HG03135 (cell line): ENCODE measurements around the gene MGMT.

ENCODE experiments used
- ATAC-seq: cut with Tn5 transposase; IDR thresholded peaks from one replicate; pipeline ENCODE4 v1.9.1; 2021; ENCODE audit warnings: mild to moderate bottlenecking, moderate library complexity; ENCODE audit not compliant: unreplicated experiment

MGMT gene

GRCh38 chr10:129615921-129616525 is 149.0 kb downstream of the MGMT start:
- no peak for ATAC-seq

DNA sequence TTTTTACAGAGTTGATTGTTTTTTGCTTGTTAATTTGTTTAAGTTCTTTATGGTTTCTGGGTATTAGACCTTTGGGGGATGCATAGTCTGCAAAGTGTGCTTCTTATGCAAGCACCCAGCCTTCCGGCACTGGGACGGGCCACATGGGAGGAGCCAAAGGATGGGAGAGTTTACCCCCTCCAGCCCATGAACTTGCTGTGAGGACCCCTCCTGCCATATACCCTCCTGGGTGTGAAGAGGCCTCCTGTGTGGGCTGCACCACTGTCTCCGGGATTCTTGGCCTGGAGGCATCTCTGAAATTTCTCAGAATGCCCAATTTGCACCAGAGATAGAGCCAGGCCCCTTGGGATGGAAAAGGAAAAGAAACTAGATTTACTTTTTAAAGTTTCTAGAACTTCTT is 150.7 kb downstream of the MGMT start:
- ATAC-seq = no peak

DNA sequence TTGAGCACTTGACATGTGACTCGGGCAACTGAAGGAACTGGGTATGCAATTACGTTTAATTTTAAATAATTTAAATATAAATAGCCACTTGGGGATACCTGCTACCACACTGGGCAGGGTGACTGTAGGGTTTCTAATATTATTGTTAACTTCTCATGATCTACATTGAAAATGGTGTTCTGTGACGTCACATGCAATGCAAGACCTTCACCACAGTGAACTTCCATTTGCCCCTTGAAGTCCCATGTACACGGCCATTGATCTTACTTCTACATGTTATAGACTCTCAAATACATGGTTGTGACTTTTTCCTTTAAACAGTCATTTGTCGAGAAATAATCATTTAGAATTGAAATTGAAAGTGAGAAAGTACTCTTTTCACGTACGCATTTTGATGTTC is 154.0 kb downstream of the MGMT start:
- no peak for ATAC-seq

DNA sequence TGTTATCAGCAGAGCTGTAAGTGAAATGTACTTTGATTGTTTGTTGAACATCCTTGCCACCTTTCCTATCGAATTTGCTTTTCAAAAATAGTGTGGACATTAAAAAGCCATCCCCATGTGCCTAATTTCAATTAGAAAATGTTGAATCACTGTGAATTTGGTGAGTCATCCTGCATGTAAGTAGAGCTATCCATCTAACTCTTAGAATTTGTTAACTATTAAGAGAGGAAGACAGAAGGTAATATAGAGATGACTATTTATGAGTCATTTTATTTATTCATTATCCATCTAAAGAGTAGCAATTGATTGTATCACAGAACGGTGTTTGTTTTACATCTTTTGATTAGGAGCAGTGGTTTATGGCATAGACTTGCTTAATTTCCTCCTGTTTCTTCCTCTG is 154.7 kb downstream of the MGMT start:
- no peak for ATAC-seq

DNA sequence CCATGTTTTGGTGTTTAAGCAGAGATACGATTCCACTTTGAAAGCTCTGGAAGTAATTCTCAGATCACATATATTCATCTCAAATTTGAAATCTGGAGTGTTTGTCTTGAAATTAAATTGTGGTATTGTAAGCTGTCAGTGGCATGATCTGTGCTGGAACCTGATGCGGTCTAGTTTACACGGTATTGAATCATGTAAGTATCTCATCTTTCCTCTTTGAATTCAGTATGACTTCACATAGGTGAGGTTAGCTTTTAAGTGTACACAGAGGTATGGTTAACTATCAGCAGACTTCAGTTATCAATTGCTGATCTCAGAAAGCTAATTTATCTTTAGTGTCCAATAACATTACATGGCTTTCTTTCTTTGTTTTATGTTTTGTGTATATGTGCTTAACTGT is 155.2 kb downstream of the MGMT start:
- no peak for ATAC-seq

DNA sequence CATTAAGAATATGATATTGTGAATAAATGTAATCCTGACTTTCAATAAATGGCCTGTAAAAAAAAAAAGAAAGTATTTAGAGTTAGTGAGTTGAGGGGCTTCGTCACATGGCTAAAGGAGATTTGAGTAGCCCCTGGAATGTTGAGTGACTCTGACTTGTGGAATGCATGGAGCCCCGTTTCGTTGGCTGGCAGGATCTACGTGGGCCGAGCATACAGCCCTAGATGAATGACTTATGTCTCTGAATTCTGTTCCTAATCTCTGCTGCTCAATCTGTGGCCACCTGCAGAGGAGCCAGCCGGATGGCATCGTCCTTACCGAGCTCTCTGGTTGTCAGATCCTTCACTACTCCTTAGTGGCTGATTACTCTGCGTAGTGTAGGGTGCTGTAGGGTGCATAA is 155.7 kb downstream of the MGMT start:
- no peak for ATAC-seq

GRCh38 chr10:129624526-129624925 is 157.5 kb downstream of the MGMT start:
- no peak for ATAC-seq

DNA sequence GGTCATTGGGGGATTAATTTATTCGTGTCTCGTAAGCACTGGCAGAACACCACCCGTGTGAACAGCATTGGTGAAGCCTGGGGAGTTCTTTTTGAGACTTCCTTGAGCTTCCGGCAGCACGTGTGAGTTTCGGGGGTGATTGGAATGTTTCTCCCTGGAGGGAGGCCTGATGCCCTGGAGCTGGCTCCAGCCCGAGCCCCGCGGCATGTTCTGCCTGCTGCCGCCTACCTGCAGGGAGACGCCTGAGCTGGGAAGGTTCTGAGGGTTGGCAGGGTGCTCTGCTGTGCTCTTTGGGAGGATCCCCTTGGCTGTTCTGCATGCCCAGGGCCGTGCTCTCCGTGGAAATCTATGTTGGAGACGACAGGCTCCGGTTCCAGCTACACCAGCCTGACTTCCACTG is 159.3 kb downstream of the MGMT start:
- ATAC-seq = no peak

DNA sequence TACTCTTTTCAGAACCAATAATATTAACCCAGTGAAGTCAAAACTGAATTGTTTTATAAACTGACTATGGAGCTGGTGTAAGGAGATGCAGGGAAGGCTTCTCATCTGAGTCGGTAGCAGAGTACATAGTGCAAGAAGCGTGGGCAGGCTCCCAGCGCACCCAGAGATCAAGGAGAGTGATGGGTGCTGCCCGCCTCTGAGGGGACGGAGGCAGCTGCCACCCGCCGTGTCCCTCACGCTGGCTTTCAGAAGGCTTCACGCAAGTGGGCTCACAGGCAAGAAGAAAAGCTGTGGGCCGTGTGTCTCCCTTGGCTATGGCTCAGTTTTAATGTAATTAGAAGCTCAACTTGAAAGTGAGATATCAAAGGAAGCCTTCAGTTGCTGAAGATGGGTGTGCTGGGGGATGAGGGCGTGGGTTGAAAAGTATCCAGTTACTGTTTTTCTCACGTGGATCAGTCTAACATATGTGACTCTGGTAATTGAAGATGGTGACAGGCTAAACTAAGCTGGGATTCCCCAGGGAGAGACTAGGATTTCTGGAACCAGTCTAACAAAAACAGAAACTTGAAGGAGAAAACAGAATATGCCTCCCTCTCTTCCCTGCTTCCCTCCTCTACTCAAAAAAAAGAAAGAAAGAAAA is 159.9 kb downstream of the MGMT start:
- no peak for ATAC-seq

- ATAC-seq = no peak
These were observed 160.4 kb downstream of the MGMT start for GRCh38 chr10:129627442-129627841.

DNA sequence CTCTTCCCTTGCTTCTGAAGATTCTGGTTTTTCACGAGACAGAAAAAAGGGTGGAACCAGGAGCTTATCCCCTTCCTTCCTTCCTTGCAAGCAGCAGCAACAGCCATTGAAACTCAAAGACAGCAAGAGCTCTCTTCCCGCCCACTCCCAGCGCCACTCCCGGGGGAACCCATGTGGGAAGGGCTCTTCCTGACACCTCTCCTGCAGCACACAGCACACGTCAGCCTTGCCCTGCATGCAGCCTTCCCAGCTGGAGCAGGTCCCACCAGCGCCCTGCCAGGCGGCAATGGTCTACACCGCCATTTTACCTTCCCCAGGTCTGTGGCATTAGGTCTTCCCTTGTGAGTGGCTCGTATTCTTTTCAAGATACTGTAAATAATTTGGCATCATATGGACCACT is 161.8 kb downstream of the MGMT start:
- ATAC-seq = no peak

- no peak for ATAC-seq
These were observed 162.9 kb downstream of the MGMT start for GRCh38 chr10:129629911-129630310.

DNA sequence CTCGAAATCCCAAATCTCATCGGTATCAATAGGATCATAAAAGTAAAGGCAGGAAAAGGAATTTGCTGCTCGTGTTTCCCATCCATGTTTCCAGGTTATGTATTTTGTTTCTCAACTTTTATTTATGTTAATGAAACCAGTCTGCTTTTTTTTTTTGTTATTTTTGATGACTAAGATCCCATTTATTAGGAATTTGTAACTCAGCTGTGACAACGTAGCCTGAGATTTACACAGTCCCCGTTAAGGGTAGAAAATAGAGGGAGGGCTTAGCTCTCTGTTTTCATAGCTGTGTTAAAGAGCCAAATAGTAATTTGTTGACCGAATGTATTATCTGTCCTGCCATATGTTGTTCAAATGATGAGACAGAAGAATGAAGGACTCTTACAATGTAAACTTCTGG is 164.0 kb downstream of the MGMT start:
- no peak for ATAC-seq

GRCh38 chr10:129631870-129632623 is 165.0 kb downstream of the MGMT start:
- ATAC-seq = no peak

- ATAC-seq = no peak
These were observed 170.0 kb downstream of the MGMT start for GRCh38 chr10:129637010-129637409.

- ATAC-seq = no peak
These were observed 170.8 kb downstream of the MGMT start for GRCh38 chr10:129637846-129638245.

DNA sequence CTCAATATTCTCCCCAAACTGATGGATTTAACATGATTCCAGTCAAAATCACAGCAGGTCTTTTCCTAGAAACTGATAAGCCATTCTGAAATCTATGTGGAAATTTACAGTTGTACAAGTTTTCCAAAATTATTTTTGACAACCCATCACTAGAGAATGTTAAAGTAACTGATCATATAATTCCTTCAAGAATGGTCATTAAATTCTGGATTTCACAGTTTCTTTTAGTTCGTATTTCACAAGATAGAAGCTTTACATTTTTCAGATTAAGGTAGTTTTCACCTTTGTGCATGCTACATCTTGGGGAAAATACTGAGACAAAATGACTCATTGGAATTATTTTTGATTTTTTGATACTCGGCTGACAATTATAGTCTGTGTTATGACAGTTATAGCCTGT is 174.3 kb downstream of the MGMT start:
- ATAC-seq = no peak

- no peak for ATAC-seq
These were observed 174.9 kb downstream of the MGMT start for GRCh38 chr10:129641982-129642381.

GRCh38 chr10:129642427-129642826 is 175.4 kb downstream of the MGMT start:
- ATAC-seq = no peak

- no peak for ATAC-seq
These were observed 176.2 kb downstream of the MGMT start for GRCh38 chr10:129643266-129643665.

GRCh38 chr10:129645487-129645886 is 178.4 kb downstream of the MGMT start:
- no peak for ATAC-seq

GRCh38 chr10:129646973-129647372 is 179.9 kb downstream of the MGMT start:
- no peak for ATAC-seq
